ENCODE results near the gene CCDC78. TPM values are rescaled to one million over a fixed set of nuclear protein-coding genes. Genes with fewer than 3 reads are reported as not detected.

CCDC78 gene
- total RNA-seq, 6 experiments from 2014 or later: 2.2 to 4.1 (median 3.4) TPM

GRCh38 chr16:684071-684794, 42.0 kb downstream of the CCDC78 start, which contains the start of gene JMJD8:
JMJD8 (minus strand) TSS chr16:684334; CDS start chr16:684319, 15 bp downstream.
- Mint-ChIP-seq H3K4me1 (ENCODE audit: low read depth) (peaks cover 16% of the 10 kb centered on the region), H3K27me3 (ENCODE audit: insufficient read depth) (peaks cover 5% of the 10 kb centered on the region), H3K27ac (no peak within 1 kb of the TSS), H3K36me3 (ENCODE audit: low read depth) (peaks cover 20% of the 10 kb centered on the region), H3K4me3 (no peak within 1 kb of the TSS), H3K9me3 (no peaks in the 10 kb centered on the region)
- peak; percentile 44 for DNase-seq
- no peak for TF ChIP-seq CTCF (IDR thresholded peaks at IDR 0.05)

- Mint-ChIP-seq H3K27ac (no peak overlapping the region), H3K9me3 (no peaks in the 10 kb centered on the region), H3K4me3 (no peak overlapping the region), H3K27me3 (ENCODE audit: insufficient read depth) (peaks cover 5% of the 10 kb centered on the region; the same call in 1 of the 2 replicates), H3K4me1 (ENCODE audit: low read depth) (peaks cover 14% of the 10 kb centered on the region), H3K36me3 (ENCODE audit: low read depth) (peaks cover 20% of the 10 kb centered on the region)
- no peak for DNase-seq
- TF ChIP-seq CTCF (IDR thresholded peaks at IDR 0.05): no peak
These were observed 42.7 kb downstream of the CCDC78 start for GRCh38 chr16:683396-684070.

GRCh38 chr16:682493-683395, 43.5 kb downstream of the CCDC78 start:
- no peaks in the 10 kb centered on the region for H3K9me3 Mint-ChIP-seq
- H3K4me3 Mint-ChIP-seq: peak overlapping the region; percentile 90; the same call in 1 of the 2 replicates
- no peak for DNase-seq
- H3K4me1 Mint-ChIP-seq (ENCODE audit: low read depth): peaks cover 14% of the 10 kb centered on the region
- H3K27ac Mint-ChIP-seq: no peak overlapping the region
- H3K27me3 Mint-ChIP-seq (ENCODE audit: insufficient read depth): peaks cover 5% of the 10 kb centered on the region; the same call in 1 of the 2 replicates
- H3K36me3 Mint-ChIP-seq (ENCODE audit: low read depth): peaks cover 20% of the 10 kb centered on the region
- TF ChIP-seq CTCF (IDR thresholded peaks at IDR 0.05): 0 out of 2 replicates have a peak, but pooled peaks have one; percentile 0

- TF ChIP-seq CTCF (IDR thresholded peaks at IDR 0.05): no peak
- H3K27ac Mint-ChIP-seq: peak overlapping the region; percentile 31; the same call in 1 of the 2 replicates
- H3K4me1 Mint-ChIP-seq (ENCODE audit: low read depth): peaks cover 14% of the 10 kb centered on the region
- H3K9me3 Mint-ChIP-seq: no peaks in the 10 kb centered on the region
- H3K4me3 Mint-ChIP-seq: peak overlapping the region; percentile 90
- DNase-seq: no peak
- peaks cover 5% of the 10 kb centered on the region; the same call in 1 of the 2 replicates for H3K27me3 Mint-ChIP-seq (ENCODE audit: insufficient read depth)
- H3K36me3 Mint-ChIP-seq (ENCODE audit: low read depth): peaks cover 20% of the 10 kb centered on the region
These were observed 44.4 kb downstream of the CCDC78 start for GRCh38 chr16:681746-682427.

Measured in HFFc6 (cell line).